CD14-positive monocyte (primary cell): ENCODE data around the gene CASK. TPM values are rescaled to one million over a fixed set of nuclear protein-coding genes. Genes with fewer than 3 reads are reported as not detected.

Experiments
- DNase-seq, 3 donors: peaks; one replicate each; pipeline ENCODE4 v3.0.0-alpha.2; 2011 to 2022
- H2AFZ ChIP-seq: 2 replicates; pipeline ENCODE4 v1.6.0; 2012; ENCODE audit warnings: mild to moderate bottlenecking, low read depth, low read length, inconsistent platforms; ENCODE audit not compliant: insufficient read depth, poor library complexity, severe bottlenecking
- H3K27ac ChIP-seq, 2 donors: 1 replicate in 1 of 2; 2 replicates in 1 of 2; pipeline ENCODE4 v1.5.1; 2012 to 2013; ENCODE audit warnings: low read length in 2 of 2, control low read depth in 1 of 2, inconsistent platforms in 1 of 2, low read depth in 1 of 2, mild to moderate bottlenecking in 1 of 2
- H3K27me3 ChIP-seq, 2 donors: one replicate each; pipeline versions ENCODE4 v1.6.0 to v1.6.1; 2011 to 2013; ENCODE audit warnings: low read length in 2 of 2; ENCODE audit not compliant: control insufficient read depth in 2 of 2, insufficient read depth in 2 of 2
- H3K36me3 ChIP-seq, 2 donors: replicated peaks in 1 of 2; 1 replicate in 1 of 2; 2 replicates in 1 of 2; pipeline versions ENCODE4 v1.5.1 to v1.6.1; 2012 to 2013; ENCODE audit warnings: low read length in 2 of 2, control low read depth in 1 of 2, inconsistent platforms in 1 of 2, mild to moderate bottlenecking in 1 of 2; ENCODE audit not compliant: insufficient read depth in 2 of 2, control insufficient read depth in 1 of 2
- H3K4me1 ChIP-seq, 2 donors: 1 replicate in 1 of 2; 2 replicates in 1 of 2; pipeline versions ENCODE4 v1.5.1 to v1.6.1; 2012 to 2013; ENCODE audit warnings: low read length in 2 of 2, control low read depth in 1 of 2, inconsistent platforms in 1 of 2, mild to moderate bottlenecking in 1 of 2, moderate library complexity in 1 of 2; ENCODE audit not compliant: insufficient read depth in 2 of 2, control insufficient read depth in 1 of 2
- H3K4me2 ChIP-seq: replicated peaks from 2 replicates; pipeline ENCODE3; 2012; ENCODE audit warnings: low read length, moderate library complexity, mild to moderate bottlenecking; ENCODE audit not compliant: poor library complexity, severe bottlenecking; ENCODE audit errors: extremely low read depth
- H3K4me3 ChIP-seq, 3 experiments: fragments of 200-600 bp in 1 of 3; sonication (generic) in 1 of 3; replicated peaks in 1 of 3; 1 replicate in 2 of 3; 2 replicates in 1 of 3; pipeline ENCODE4 v1.5.1; 2011 to 2013; ENCODE audit warnings: low read length in 3 of 3, mild to moderate bottlenecking in 3 of 3, control low read depth in 2 of 3, low read depth in 2 of 3, inconsistent platforms in 1 of 3, moderate library complexity in 1 of 3
- H3K79me2 ChIP-seq: 2 replicates; pipeline ENCODE4 v1.6.0; 2012; ENCODE audit warnings: mild to moderate bottlenecking, control low read depth, inconsistent platforms, low read length, moderate library complexity; ENCODE audit not compliant: insufficient read depth
- H3K9ac ChIP-seq: 2 replicates; pipeline ENCODE4 v1.6.0; 2017; ENCODE audit warnings: low read length, mild to moderate bottlenecking; ENCODE audit not compliant: insufficient read depth, poor library complexity, severe bottlenecking
- H3K9me3 ChIP-seq, 2 donors: replicated peaks in 1 of 2; 1 replicate in 1 of 2; 2 replicates in 1 of 2; pipeline versions ENCODE4 v1.5.1 to v1.6.1; 2012 to 2013; ENCODE audit warnings: low read length in 2 of 2, control low read depth in 1 of 2; ENCODE audit not compliant: control insufficient read depth in 1 of 2, insufficient read depth in 1 of 2
- H4K20me1 ChIP-seq: 2 replicates; pipeline ENCODE4 v1.6.0; 2012; ENCODE audit warnings: mild to moderate bottlenecking, low read length, control low read depth, moderate library complexity; ENCODE audit not compliant: insufficient read depth
- H3K27ac Mint-ChIP-seq, 7 donors: one replicate each; pipeline ENCODE4 v1.8.0; 2020; ENCODE audit warnings: mild to moderate bottlenecking in 7 of 7, mixed read lengths in 7 of 7, moderate library complexity in 6 of 7, inconsistent platforms in 2 of 7
- H3K27me3 Mint-ChIP-seq, 3 donors: one replicate each; pipeline ENCODE4 v1.8.0; 2021 to 2022; ENCODE audit warnings: low read depth in 3 of 3, mild to moderate bottlenecking in 3 of 3, mixed read lengths in 3 of 3, moderate library complexity in 3 of 3, inconsistent platforms in 1 of 3
- H3K36me3 Mint-ChIP-seq, 2 donors: one replicate each; pipeline ENCODE4 v1.8.0; 2020; ENCODE audit warnings: mixed read lengths in 2 of 2, inconsistent platforms in 1 of 2, mild to moderate bottlenecking in 1 of 2
- H3K4me1 Mint-ChIP-seq: one replicate; pipeline ENCODE4 v1.8.0; 2020; ENCODE audit warnings: mild to moderate bottlenecking, mixed read lengths
- H3K4me3 Mint-ChIP-seq, 2 donors: one replicate each; pipeline ENCODE4 v1.8.0; 2020; ENCODE audit warnings: mild to moderate bottlenecking in 2 of 2, mixed read lengths in 2 of 2, moderate library complexity in 1 of 2
- H3K9me3 Mint-ChIP-seq, 7 donors: one replicate each; pipeline ENCODE4 v1.8.0; 2020 to 2022; ENCODE audit warnings: mixed read lengths in 7 of 7, mild to moderate bottlenecking in 6 of 7, moderate library complexity in 6 of 7, inconsistent platforms in 2 of 7
- CTCF ChIP-seq: fragments of 200-600 bp; IDR thresholded peaks from one replicate; pipeline ENCODE4 v1.8.0; 2022; ENCODE audit warnings: antibody characterized with exemption, mild to moderate bottlenecking
- WGBS: methylation state at CpG from one replicate; pipeline ENCODE4 v1.1.5; 2013; ENCODE audit warnings: missing lambda C conversion rate; ENCODE audit not compliant: insufficient coverage; 5-methylcytosine and 5-hydroxymethylcytosine counted together
- intact Hi-C, 2 donors: fragments of 100-400 bp; cut with micrococcal nuclease; formaldehyde crosslinking; loops; one replicate each; pipeline versions ENCODE4 v1.15.0 to v1.15.1; 2023
- polyA plus RNA-seq, 3 donors: library from polyadenylated mRNA; depleted of rRNA in 1 of 3; unstranded in 2 of 3; stranded (reverse) in 1 of 3; fragments of 300-500 nt in 2 of 3; fragments of >200 nt in 1 of 3; fragmentation: Illumina TruSeq in 2 of 3; gene quantifications; 1 replicate in 2 of 3; 2 replicates in 1 of 3; pipeline ENCODE4 v1.2.3, GENCODE V29; 2012 to 2021

The CASK gene
- polyA plus RNA-seq, 3 donors, result 0.48 to 7.4 (median 2.5) TPM

- H3K27me3 Mint-ChIP-seq, result peaks cover 0 to 13% (median 0%) of the 10 kb centered on the region in 3 donors
- peaks cover 11 to 18% of the 10 kb centered on the region in 2 donors for H3K36me3 Mint-ChIP-seq
- no peaks in the 10 kb centered on the region for H3K4me1 Mint-ChIP-seq
- TF ChIP-seq CTCF, result no peak
- Histone ChIP-seq H3K9me3 (no peaks in the 10 kb centered on the region), H3K9ac (no peak overlapping the region), H3K4me1 (no peaks in the 10 kb centered on the region), H3K36me3 (peaks cover 3 to 18% of the 10 kb centered on the region in 2 donors), H3K4me2 (no peak overlapping the region), H3K27ac (no peak overlapping the region), H2AFZ (no peak overlapping the region), H3K79me2 (no peaks in the 10 kb centered on the region), H3K4me3 (no peak overlapping the region), H4K20me1 (no peaks in the 10 kb centered on the region), H3K27me3 (peaks cover 0 to 10% of the 10 kb centered on the region in 2 donors)
- no peak overlapping the region for H3K27ac Mint-ChIP-seq
- H3K4me3 Mint-ChIP-seq, result no peak overlapping the region
- no peaks in the 10 kb centered on the region for H3K9me3 Mint-ChIP-seq
- intact Hi-C loops, result no loop called here
- WGBS, result no CpG with 5 or more reads among the region's 5 CpGs
- DNase-seq, result no peak
Measured at GRCh38 chrX:41518841-41519220, 404.5 kb downstream of the CASK start.

- Mint-ChIP-seq H3K4me1 (no peaks in the 10 kb centered on the region), H3K27ac (no peak overlapping the region), H3K36me3 (peaks cover 6 to 12% of the 10 kb centered on the region in 2 donors), H3K27me3 (peaks cover 0 to 15% (median 0%) of the 10 kb centered on the region in 3 donors), H3K4me3 (no peak overlapping the region), H3K9me3 (no peaks in the 10 kb centered on the region)
- Histone ChIP-seq H3K79me2 (no peaks in the 10 kb centered on the region), H4K20me1 (no peaks in the 10 kb centered on the region), H3K36me3 (peaks cover 1 to 13% of the 10 kb centered on the region in 2 donors), H3K4me3 (no peak overlapping the region), H3K4me1 (no peaks in the 10 kb centered on the region), H3K4me2 (no peak overlapping the region), H3K27me3 (peaks cover 0 to 10% of the 10 kb centered on the region in 2 donors), H3K27ac (no peak overlapping the region), H2AFZ (no peak overlapping the region), H3K9me3 (no peaks in the 10 kb centered on the region), H3K9ac (no peak overlapping the region)
- intact Hi-C loops, result no loop called here
- DNase-seq, result no peak
- WGBS, result 100% methylated on average over 1 of the region's 9 CpGs
- no peak for TF ChIP-seq CTCF
Measured at GRCh38 chrX:41518127-41518840, 405.1 kb downstream of the CASK start.
